Upper lobe of left lung (tissue), 6 donors: ENCODE measurements around the gene COBLL1. TPM values are rescaled to one million over a fixed set of nuclear protein-coding genes. Genes with fewer than 3 reads are reported as not detected.
"Not testable (repeated sequence)": the region's sequence is repeated elsewhere in the genome, so short reads cannot be mapped to it uniquely, and the experiment has no call there.

ENCODE experiments used
- ATAC-seq, 2 donors: fragments of 200-7000 bp; cut with Tn5 transposase; one replicate each; pipeline ENCODE4 v1.9.1; 2022; ENCODE audit warnings: mild to moderate bottlenecking in 2 of 2, moderate library complexity in 2 of 2; ENCODE audit not compliant: low FRiP score in 2 of 2
- DNase-seq, 2 donors: peaks; one replicate each; pipeline ENCODE4 v3.0.0-alpha.2; 2019 to 2020
- H3K27ac ChIP-seq, 4 donors: fragments of 200-600 bp; sonication (generic); one replicate each; pipeline ENCODE4 v1.5.1; 2016 to 2019
- H3K27me3 ChIP-seq, 4 donors: fragments of 200-600 bp; sonication (generic); one replicate each; pipeline ENCODE4 v1.5.1; 2017 to 2019
- H3K36me3 ChIP-seq, 4 donors: fragments of 200-600 bp; sonication (generic); one replicate each; pipeline ENCODE4 v1.5.1; 2016 to 2019
- H3K4me1 ChIP-seq, 4 donors: fragments of 200-600 bp; sonication (generic); one replicate each; pipeline ENCODE4 v1.5.1; 2018 to 2019
- H3K4me3 ChIP-seq, 4 donors: fragments of 200-600 bp; sonication (generic); one replicate each; pipeline ENCODE4 v1.5.1; 2017 to 2019; ENCODE audit warnings: mild to moderate bottlenecking in 2 of 4, moderate library complexity in 1 of 4
- H3K9me3 ChIP-seq, 4 donors: fragments of 200-600 bp; sonication (generic); one replicate each; pipeline ENCODE4 v1.5.1; 2018 to 2019
- EP300 ChIP-seq, 4 donors: sonication (generic); formaldehyde crosslinking; IDR thresholded peaks; one replicate each; pipeline ENCODE4 v1.5.1; 2017; ENCODE audit warnings: antibody characterized with exemption in 4 of 4, control low read depth in 2 of 4
- POLR2A ChIP-seq, 4 donors: fragments of 450-650 bp; IDR thresholded peaks; one replicate each; pipeline ENCODE4 v1.5.1; 2016 to 2017; ENCODE audit warnings: antibody characterized with exemption in 4 of 4, mild to moderate bottlenecking in 2 of 4
- POLR2AphosphoS5 ChIP-seq, 2 donors: sonication (generic); formaldehyde crosslinking; IDR thresholded peaks; one replicate each; pipeline ENCODE4 v1.5.1; 2017; ENCODE audit warnings: antibody characterized with exemption in 2 of 2
- WGBS, 2 donors: methylation state at CpG; one replicate each; pipeline ENCODE4 v1.1.5; 2017 to 2018; 5-methylcytosine and 5-hydroxymethylcytosine counted together
- total RNA-seq, 6 donors: library from RNA; depleted of rRNA in 4 of 6; stranded (reverse); fragments of >200 nt in 4 of 6; gene quantifications; one replicate each; pipeline versions ENCODE4 v1.1.0 to v1.2.1, GENCODE V29; 2016 to 2021
- TF ChIP-seq, protein P1 (sequence below), 6 experiments: fragments of 450-650 bp in 4 of 6; fragments of 200-600 bp in 2 of 6; sonication (generic) in 2 of 6; IDR thresholded peaks; one replicate each; pipeline ENCODE4 v1.5.1; 2016 to 2019; ENCODE audit warnings: antibody characterized with exemption in 6 of 6
- donor health status: DM: no; HTN: no; CAD: no; lungs with moderate emphysema.
- donor health status: DM: no; HTN: yes; CAD: no; lungs with severe emphysema.

The COBLL1 gene
- total RNA-seq, 6 donors from 2014 or later, result 64.3 to 128 (median 90.1) TPM

DNA sequence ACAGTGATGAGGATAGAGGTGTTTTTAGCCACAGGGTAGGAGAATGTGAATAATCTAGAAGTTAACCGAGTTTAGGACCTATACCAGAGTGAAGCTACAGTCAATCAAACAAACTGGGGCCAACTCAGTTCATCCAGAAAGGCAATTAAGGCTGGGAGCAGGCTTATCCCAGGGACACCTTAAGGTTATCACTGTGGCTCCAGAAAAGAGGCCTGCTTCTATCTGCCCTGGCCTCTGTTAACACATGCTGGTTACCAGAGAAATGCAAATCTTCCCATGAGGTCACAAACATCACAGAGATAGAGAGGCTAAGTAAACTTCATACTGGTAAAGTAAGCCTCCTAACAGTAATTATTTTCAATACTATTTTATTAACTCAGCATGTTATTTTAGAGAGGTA, 127.2 kb downstream of the COBLL1 start:
- no peak for ATAC-seq

DNA sequence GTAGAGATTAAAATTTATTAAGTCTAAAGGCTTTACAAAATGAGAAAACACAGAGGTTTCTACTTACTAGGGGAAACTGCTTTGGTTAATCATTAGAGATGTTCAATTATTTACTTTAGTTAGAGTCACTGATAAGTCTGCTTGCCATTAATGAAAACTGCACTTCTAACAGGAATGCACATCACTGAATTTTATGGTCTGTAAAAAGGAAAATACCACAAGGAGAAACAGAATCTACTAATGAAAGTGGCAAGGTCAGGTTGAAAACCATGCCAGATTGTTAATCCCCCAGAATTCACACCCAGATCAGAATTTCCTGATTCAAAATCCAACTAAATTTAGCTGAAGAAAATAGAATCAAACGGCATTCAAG, 129.9 kb downstream of the COBLL1 start:
- ATAC-seq, result no peak
- 61 to 63% methylated on average over 1 of the region's 1 CpG for WGBS, 2 donors
- Histone ChIP-seq H3K4me1 (peaks cover 0 to 14% (median 0%) of the 10 kb centered on the region in 4 donors), H3K9me3 (no peaks in the 10 kb centered on the region), H3K4me3 (no peak overlapping the region), H3K36me3 (no peaks in the 10 kb centered on the region), H3K27me3 (no peaks in the 10 kb centered on the region), H3K27ac (peak overlapping the region in 1 of 4 donors; percentile 13)
- no peak for DNase-seq
- no peak for TF ChIP-seq POLR2A (IDR thresholded peaks at IDR 0.05)
- no peak for TF ChIP-seq EP300 (IDR thresholded peaks at IDR 0.05)
- TF ChIP-seq, protein P1, sequence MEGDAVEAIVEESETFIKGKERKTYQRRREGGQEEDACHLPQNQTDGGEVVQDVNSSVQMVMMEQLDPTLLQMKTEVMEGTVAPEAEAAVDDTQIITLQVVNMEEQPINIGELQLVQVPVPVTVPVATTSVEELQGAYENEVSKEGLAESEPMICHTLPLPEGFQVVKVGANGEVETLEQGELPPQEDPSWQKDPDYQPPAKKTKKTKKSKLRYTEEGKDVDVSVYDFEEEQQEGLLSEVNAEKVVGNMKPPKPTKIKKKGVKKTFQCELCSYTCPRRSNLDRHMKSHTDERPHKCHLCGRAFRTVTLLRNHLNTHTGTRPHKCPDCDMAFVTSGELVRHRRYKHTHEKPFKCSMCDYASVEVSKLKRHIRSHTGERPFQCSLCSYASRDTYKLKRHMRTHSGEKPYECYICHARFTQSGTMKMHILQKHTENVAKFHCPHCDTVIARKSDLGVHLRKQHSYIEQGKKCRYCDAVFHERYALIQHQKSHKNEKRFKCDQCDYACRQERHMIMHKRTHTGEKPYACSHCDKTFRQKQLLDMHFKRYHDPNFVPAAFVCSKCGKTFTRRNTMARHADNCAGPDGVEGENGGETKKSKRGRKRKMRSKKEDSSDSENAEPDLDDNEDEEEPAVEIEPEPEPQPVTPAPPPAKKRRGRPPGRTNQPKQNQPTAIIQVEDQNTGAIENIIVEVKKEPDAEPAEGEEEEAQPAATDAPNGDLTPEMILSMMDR (IDR thresholded peaks at IDR 0.05), result no peak
- TF ChIP-seq POLR2AphosphoS5 (IDR thresholded peaks at IDR 0.05), result no peak

More for the DNA sequence above, 127.2 kb downstream of the COBLL1 start:
- Histone ChIP-seq H3K27ac (no peak overlapping the region), H3K36me3 (peaks cover 0 to 12% (median 3%) of the 10 kb centered on the region in 4 donors), H3K27me3 (no peaks in the 10 kb centered on the region), H3K9me3 (no peaks in the 10 kb centered on the region), H3K4me3 (no peak overlapping the region), H3K4me1 (peaks cover 0 to 14% (median 0%) of the 10 kb centered on the region in 4 donors)
- TF ChIP-seq, protein P1 (IDR thresholded peaks at IDR 0.05), result no peak
- TF ChIP-seq POLR2AphosphoS5 (IDR thresholded peaks at IDR 0.05) (no peak), EP300 (IDR thresholded peaks at IDR 0.05) (no peak), POLR2A (IDR thresholded peaks at IDR 0.05) (no peak)
- WGBS, 2 donors, result 80% methylated on average over 1 of the region's 1 CpG
- no peak for DNase-seq

DNA sequence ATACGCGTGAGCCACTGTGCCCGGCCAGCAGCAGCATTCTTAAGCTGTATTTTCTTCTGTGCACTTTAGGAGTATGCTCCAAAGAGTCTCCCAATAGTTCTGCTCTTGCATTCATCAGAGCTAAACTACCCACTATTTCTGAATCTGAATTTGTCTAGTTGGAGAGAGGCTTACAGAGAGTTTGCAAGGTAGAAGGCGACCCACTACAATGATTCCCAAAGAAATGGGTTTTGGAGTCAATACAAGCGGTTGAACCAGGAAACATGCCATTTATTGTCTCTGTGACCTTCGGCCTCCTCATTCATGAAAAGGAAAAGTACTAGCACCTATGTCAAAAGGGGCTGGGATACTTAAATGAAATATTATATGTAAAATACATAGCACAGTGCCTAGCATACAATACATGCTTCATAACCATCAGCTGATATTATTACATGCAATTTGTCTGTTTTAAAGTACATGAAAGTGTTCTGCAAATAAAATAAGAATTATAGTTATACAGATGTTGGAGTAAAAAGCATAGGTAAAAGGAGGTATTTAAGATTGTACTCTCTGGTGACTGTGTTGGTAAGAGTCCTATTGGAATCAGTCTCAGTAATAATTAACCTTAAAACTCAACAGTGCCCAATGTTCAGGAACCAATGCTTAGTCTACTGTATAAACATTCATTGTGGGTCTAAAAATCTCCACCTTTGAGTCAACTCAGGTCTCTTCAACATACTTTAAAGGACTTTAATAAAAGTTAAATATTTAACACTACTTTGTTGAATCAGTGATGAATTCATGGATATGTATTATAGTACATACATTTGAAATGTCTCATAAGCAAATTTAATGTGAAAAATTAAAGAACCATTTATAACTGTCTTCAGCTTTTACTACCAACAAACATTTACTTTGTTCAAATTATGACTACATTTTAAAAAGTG, 130.5 kb downstream of the COBLL1 start:
- WGBS, 2 donors, result 77 to 79% methylated on average over 6 of the region's 6 CpGs
- TF ChIP-seq EP300 (IDR thresholded peaks at IDR 0.05) (no peak), POLR2A (IDR thresholded peaks at IDR 0.05) (no peak), POLR2AphosphoS5 (IDR thresholded peaks at IDR 0.05) (no peak)
- TF ChIP-seq, protein P1 (IDR thresholded peaks at IDR 0.05), result no peak
- peak; percentile 53 to 84 for ATAC-seq
- Histone ChIP-seq H3K9me3 (no peaks in the 10 kb centered on the region), H3K4me3 (no peak overlapping the region), H3K4me1 (peaks cover 0 to 14% (median 0%) of the 10 kb centered on the region in 4 donors), H3K27ac (peak overlapping the region in 3 of 4 donors; percentile 36 to 68 (median 54)), H3K27me3 (no peaks in the 10 kb centered on the region), H3K36me3 (no peaks in the 10 kb centered on the region)
- DNase-seq, result no peak

DNA sequence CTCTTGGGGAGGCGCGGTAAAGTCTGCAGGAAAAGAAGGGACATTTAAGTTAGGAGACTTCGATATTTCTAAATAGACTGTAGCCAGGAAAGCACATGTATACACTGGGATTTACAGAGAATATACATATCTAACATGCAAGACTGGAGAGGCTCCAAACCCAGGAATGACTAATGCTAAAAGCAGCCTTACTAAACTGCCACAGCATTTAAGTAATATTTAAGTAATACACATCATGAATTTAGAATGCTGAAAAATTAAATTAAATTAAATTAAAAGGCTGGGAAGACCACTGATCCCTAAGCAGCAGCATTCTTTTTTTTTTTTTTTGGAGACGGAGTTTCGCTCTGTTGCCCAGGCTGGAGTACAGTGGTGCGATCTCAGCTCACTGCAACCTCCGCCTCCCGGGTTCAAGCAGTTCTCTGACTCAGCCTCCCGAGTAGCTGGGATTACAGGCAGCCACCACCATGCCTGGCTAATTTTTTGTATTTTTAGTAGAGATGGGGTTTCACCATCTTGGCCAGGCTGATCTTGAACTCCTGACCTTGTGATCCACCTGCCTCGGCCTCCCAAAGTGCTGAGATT, 131.3 kb downstream of the COBLL1 start:
- not testable (repeated sequence) for DNase-seq, H3K27me3 ChIP-seq, H3K9me3 ChIP-seq, ATAC-seq, H3K36me3 ChIP-seq, H3K4me3 ChIP-seq
- peaks cover 0 to 14% (median 0%) of the 10 kb centered on the region in 4 donors for H3K4me1 ChIP-seq
- H3K27ac ChIP-seq, result peak overlapping the region in 3 of 4 donors; percentile 36 to 68 (median 54)
- 88 to 91% methylated on average over 10 of the region's 10 CpGs for WGBS, 2 donors

DNA sequence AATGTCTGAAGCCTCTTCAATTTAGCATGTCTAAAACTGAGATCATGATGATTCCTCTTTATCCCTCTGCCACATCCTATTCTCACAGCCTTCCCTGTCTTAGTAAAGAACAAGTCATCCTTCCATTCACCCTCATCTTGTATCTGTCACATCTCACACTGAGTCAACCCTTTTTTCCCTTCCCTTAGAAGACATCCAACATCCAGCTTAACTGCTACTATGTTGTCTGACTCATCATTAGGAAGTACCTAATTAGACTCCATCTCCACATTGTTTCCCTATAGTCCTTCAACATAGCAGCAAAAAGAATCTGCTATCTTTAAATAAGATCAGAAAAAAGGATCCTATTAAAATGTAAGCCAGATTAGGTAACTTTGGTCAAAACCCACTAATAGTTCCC, 135.1 kb downstream of the COBLL1 start:
- ATAC-seq, result no peak
- H3K9me3 ChIP-seq, result no peaks in the 10 kb centered on the region
- H3K27ac ChIP-seq, result no peak overlapping the region
- H3K4me1 ChIP-seq, result peaks cover 0 to 6% (median 0%) of the 10 kb centered on the region in 4 donors
- H3K4me3 ChIP-seq, result no peak overlapping the region
- DNase-seq, result no peak
- no peaks in the 10 kb centered on the region for H3K27me3 ChIP-seq
- TF ChIP-seq EP300 (IDR thresholded peaks at IDR 0.05) (no peak), POLR2AphosphoS5 (IDR thresholded peaks at IDR 0.05) (no peak), POLR2A (IDR thresholded peaks at IDR 0.05) (no peak)
- TF ChIP-seq, protein P1 (IDR thresholded peaks at IDR 0.05), result no peak
- H3K36me3 ChIP-seq, result peaks cover 0 to 12% (median 3%) of the 10 kb centered on the region in 4 donors
